CD1c-positive myeloid dendritic cell (primary cell): ENCODE results near the gene SHC4.
"Not testable (repeated sequence)": the region's sequence is repeated elsewhere in the genome, so short reads cannot be mapped to it uniquely, and the experiment has no call there.

Experiments
- DNase-seq: peaks from one replicate; pipeline ENCODE4 v3.0.0-alpha.2; 2016; ENCODE audit errors: extremely low spot score

Gene SHC4

GRCh38 chr15:48796930-48797329 lies 166.8 kb downstream of the SHC4 start:
- DNase-seq: no peak

DNA sequence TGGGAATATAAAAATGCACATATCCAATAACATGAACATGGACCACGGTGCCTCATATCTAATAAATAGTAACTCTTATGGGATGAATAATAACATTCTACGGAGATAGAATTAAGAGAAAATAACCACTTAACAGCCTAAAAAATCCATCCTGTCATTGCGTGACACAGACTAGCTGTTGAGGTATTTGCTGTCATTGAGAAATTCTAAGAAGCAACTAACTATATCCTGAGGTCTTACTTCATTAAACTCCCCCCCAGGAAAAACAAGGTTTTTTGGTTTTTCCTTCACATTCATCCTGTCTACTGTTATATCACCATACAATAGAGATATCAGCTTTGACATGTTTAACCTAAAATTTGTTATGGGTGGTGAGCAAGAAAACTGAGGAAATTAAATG lies 167.2 kb downstream of the SHC4 start:
- DNase-seq: no peak

DNA sequence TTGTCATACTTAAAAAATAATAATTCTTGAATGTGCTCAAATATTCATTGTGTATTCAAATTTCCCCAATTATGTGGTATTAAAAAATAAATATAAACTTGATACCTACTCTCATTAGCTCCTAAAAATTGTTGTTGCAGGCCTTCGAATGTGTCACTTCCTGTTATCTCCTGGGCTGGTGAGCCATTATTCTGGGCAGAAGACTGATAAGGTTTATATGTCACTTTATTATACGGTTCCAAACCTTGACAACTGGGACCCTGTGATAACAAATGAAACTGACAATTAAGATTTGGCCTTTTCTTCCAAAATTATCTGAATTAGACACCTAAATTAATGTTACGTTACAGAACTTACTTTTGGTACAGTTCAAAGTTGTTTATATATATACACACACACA lies 167.8 kb downstream of the SHC4 start:
- no peak for DNase-seq

DNA sequence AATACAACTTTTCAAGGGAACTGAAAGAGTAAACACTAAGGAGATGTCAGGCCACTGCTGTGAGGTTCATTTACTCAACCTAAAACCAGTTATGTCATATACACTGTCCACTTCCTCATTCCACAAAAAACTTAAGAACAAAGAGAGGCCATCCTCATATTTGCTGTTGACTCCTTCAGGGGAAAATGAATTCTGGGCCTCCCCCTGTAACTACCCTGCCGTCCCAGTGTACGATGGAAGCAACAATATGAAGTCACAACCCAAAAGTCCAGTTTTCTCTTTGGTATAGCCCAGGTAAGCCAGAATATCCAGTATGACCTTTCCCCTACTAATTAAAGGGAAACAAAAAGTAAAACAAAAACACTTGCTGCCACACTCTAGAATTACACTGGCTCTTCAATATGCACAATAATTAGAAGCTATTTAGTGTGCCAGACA lies 169.0 kb downstream of the SHC4 start:
- peak; percentile 72 for DNase-seq

DNA sequence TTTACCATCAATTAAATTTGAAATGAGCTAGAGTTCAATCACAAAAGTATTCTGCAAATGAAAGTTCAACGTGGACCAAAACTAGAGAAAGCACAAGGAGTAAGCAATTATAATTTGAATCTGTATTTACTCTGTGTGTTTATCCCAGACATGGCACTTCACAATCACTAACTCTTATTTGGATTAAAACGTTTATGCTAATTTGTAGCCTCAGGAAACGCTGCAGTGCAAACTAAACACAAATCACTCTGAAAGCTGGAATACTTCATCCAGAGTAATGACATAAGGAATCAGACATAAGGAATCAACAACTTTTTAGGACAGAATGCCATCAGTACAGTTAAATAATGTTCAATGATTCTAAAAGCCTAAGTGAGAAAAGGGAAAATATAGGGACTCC lies 171.3 kb downstream of the SHC4 start:
- no peak for DNase-seq

DNA sequence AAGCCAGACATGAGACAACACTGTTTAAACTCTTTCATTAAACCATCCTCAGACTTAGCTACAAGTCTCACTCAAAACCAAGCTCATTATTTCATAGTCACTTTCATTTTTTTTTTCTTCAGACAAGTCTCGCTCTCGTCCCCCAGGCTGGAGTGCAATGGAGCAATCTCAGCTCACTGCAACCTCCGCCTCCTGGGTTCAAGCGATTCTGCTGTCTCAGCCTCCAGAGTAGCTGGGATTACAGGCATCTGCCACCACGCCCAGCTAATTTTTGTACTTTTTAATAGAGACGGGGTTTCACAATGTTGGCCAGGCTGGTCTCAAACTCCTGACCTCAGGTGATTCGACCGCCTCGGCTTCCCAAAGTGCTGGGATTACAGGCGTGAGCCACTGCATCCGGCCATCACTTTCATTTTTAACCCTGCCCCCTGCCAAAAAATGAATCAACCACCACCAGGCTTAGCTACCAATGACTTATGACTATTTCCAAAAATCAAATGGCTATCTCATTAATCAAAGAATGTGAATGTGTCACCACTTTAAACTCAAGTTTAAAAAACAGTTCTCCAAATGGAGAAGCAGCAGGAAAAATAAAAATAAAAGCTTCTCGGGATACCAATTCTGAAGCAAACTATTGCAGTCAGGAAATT lies 173.1 kb downstream of the SHC4 start:
- DNase-seq: not testable (repeated sequence)

GRCh38 chr15:48785712-48786111 lies 178.0 kb downstream of the SHC4 start:
- no peak for DNase-seq

DNA sequence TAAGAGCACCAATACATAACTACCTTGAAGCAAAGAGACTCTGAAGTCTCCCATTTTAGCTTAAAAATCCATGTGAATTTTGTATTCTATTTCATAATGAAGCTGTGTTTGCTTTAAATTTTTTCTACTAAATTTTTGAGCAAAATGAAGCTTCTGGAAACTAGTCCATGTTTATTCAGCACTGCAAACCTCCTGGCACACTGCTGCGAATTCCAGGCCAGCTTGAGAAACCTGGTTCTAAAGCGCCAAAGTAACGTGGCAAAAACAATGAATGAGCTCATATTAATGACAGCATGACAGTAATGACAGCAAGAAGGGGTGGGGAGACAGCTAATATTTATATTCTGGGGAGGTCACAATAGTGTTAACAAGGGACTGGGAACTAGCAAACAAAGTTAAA lies 178.5 kb downstream of the SHC4 start:
- no peak for DNase-seq

DNA sequence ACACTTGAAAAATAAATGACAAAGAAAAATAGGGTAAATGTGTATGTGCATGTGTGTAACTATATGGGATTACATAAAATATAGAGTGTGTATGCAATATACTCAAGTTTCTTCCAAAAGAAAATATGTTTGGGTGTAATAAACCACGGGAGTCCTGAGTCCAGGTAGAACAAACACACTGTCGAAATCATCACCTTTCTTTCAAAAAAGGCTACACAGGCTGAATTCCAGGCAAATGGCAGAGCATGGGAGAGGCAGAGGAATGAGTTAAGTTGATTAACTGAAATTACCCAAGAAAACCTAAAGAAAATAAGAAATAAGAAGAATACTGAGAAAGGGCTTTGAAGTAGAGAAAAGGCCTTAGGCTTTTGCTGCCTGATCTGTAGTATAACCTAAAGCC lies 179.0 kb downstream of the SHC4 start:
- DNase-seq: no peak

- no peak for DNase-seq
Measured at GRCh38 chr15:48782911-48783310, 180.8 kb downstream of the SHC4 start.

DNA sequence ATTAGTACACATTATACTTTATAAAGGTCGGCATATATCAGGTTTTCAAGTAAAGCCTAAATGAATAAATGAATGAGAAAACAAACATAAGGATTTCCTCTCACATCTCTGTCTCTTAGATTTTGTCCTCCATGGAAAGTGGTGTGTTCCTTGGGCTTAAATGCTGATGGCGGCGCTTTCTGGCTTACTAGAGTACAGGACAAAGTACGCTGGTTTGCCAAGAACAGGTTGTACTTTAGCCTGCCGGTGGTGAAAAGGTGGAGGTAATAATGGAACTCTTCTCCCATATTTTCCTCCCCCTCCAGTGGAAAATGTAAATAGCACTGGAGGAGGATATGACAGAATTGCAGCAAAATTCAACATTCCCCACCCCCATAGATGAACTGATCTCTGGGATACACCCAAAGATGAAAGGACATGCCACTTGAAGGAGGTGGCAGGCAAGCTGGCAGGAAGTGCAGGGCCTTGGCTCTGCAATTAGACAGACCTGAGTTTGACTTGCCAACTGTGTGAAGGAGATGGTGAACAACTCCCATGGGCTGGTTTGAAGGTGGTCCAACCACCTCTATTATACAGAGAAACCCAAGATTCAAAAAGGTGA lies 182.1 kb downstream of the SHC4 start:
- DNase-seq: no peak

DNA sequence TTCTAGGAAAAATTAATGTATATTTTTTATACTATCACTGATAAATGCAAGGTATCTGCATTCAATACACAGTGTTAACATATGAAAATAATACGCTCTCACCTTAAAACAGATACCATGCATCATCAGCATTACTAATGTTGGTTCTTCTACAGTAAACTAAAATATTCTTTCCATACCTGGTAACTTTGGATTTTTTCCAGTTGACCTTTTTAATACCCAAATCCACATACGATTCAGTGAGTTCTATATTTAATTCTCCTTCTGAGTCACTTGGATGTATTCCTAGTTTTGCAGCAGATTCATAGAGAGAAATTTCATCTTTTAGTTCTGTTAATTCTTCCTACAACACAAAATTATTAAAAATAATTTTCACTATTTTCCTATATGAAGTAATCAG lies 182.7 kb downstream of the SHC4 start:
- DNase-seq: no peak

GRCh38 chr15:48778331-48778730 lies 185.4 kb downstream of the SHC4 start:
- DNase-seq: no peak

DNA sequence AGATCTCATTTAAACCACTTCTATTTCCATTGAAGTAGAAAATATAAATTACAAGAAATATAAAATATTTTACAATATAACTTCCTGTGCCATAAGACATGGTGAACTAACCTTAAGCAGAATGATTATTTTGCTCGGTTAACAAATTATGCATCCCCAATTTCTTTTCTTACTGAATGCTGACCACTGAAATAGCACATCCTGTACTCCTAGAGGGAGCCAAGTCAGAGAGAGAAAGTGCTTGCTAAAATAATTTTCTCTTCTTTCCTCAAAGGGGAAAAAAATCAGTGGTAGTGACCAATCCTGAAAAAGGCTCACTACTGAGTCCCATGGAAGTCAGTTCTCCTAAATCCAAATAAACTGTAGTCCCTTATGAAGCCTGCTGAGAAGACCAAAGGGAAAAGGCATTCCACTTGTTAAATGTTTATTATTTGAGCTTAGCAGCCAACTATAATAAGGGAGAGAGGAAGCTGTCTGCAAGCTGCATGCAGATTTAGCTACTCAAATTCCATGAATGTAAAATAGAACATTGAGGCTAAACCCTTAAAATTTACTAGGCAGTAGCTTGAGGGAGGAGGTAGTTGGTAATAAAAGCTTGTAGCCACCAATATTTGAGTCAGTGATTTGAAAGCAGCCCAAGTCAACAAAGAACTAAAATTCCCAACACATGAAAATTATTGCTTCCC lies 185.9 kb downstream of the SHC4 start:
- DNase-seq: no peak

DNA sequence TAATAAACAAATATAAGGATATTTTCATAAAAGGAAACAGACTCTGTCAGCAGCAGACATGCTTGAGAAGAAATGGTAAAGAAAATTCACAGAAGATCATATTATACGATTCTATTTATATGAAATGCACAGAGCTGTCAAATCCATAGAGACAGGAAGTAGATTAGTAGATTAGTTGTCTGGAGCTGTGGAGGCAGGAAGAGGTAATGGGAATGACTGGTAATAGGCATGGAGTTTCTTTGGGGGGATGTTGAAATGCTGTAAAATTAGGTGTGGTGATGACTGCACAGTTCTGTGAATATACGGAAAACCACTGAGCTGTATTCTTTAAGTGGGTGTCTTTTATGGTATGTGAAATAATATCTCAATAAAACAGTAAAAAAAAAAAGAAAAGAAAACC lies 188.2 kb downstream of the SHC4 start:
- no peak for DNase-seq

DNA sequence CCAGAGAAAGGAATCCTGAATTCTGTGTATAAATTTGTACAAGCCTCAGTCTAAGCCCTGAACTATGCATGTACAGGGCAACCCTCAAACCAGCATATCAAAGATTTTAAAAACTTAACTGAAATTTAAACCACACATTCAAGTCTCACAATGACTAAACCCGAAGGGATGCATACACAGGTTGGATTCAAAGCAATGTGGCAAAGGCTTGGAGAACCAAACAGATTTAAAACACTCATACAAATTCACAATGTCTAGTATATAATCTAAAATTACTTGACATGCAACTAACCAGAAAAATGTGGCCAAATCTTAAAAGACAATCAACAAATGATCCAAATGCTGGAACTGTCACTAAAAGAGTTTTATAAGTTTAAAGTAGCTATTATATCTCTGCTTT lies 189.2 kb downstream of the SHC4 start:
- DNase-seq: no peak
